HepG2 (cell line): Measurements from ENCODE around the gene SSNA1. TPM values are rescaled to one million over a fixed set of nuclear protein-coding genes. Genes with fewer than 3 reads are reported as not detected.

ENCODE experiments used
- ARNTL ChIP-seq: sonication (generic); formaldehyde crosslinking; IDR thresholded peaks from 2 replicates; pipeline ENCODE4 v1.4.0; 2020; ENCODE audit warnings: mild to moderate bottlenecking, missing genetic modification reagents
- BRF2 ChIP-seq: sonication (generic); formaldehyde crosslinking; IDR thresholded peaks from 2 replicates; pipeline ENCODE4 v1.8.1; 2022; ENCODE audit warnings: mild to moderate bottlenecking, missing genetic modification reagents
- CREB3 ChIP-seq: sonication (generic); formaldehyde crosslinking; IDR thresholded peaks from 2 replicates; pipeline ENCODE4 v1.5.0; 2020; ENCODE audit warnings: missing genetic modification reagents
- ELF1 ChIP-seq: sonication (generic); formaldehyde crosslinking; IDR thresholded peaks from 2 replicates; pipeline ENCODE4 v1.4.0; 2020; ENCODE audit warnings: missing genetic modification reagents
- KLF16 ChIP-seq, 2 experiments: sonication (generic) in 1 of 2; formaldehyde crosslinking in 1 of 2; IDR thresholded peaks; 2 replicates each; pipeline versions ENCODE4 v1.6.1 to v1.8.0; 2016 to 2023; ENCODE audit warnings: missing genetic modification reagents in 2 of 2, missing compliant biosample characterization in 1 of 2
- MTA3 ChIP-seq: sonication (generic); formaldehyde crosslinking; IDR thresholded peaks from 2 replicates; pipeline ENCODE4 v1.4.0; 2020; ENCODE audit warnings: missing genetic modification reagents
- RBM22 ChIP-seq: fragments of 200-400 bp; formaldehyde crosslinking; optimal IDR thresholded peaks from 2 replicates; pipeline ENCODE3; 2017; ENCODE audit warnings: mild to moderate bottlenecking, low read length, moderate library complexity
- SIN3B ChIP-seq: fragments of 150-350 bp; IDR thresholded peaks from 2 replicates; pipeline ENCODE4 v1.6.1; 2014; ENCODE audit warnings: low read length
- TAF15 ChIP-seq: fragments of 200-400 bp; formaldehyde crosslinking; IDR thresholded peaks from one replicate; pipeline ENCODE4 v1.6.1; 2018; ENCODE audit warnings: mild to moderate bottlenecking, low read depth, low read length; ENCODE audit not compliant: poor library complexity, severe bottlenecking
- TMF1 ChIP-seq: sonication (generic); formaldehyde crosslinking; IDR thresholded peaks from 2 replicates; pipeline ENCODE4 v1.8.1; 2022; ENCODE audit warnings: low read depth, missing genetic modification reagents
- TRIM24 ChIP-seq: sonication (generic); formaldehyde crosslinking; IDR thresholded peaks from 2 replicates; pipeline ENCODE4 v1.8.0; 2022; ENCODE audit warnings: mild to moderate bottlenecking, missing genetic modification reagents
- YEATS4 ChIP-seq: sonication (generic); formaldehyde crosslinking; IDR thresholded peaks from 2 replicates; pipeline ENCODE4 v1.4.0; 2020; ENCODE audit warnings: missing genetic modification reagents, borderline replicate concordance
- ZBTB3 ChIP-seq: sonication (generic); formaldehyde crosslinking; IDR thresholded peaks from 2 replicates; pipeline ENCODE4 v1.4.0; 2020; ENCODE audit warnings: low read depth, mild to moderate bottlenecking, moderate library complexity, missing genetic modification reagents, borderline replicate concordance
- ZFYVE20 ChIP-seq: sonication (generic); formaldehyde crosslinking; IDR thresholded peaks from 2 replicates; pipeline ENCODE4 v1.8.0; 2023; ENCODE audit warnings: low read depth, mild to moderate bottlenecking, moderate library complexity, missing genetic modification reagents, borderline replicate concordance
- ZNF253 ChIP-seq: sonication (generic); formaldehyde crosslinking; IDR thresholded peaks from 2 replicates; pipeline ENCODE4 v1.8.0; 2022; ENCODE audit warnings: mild to moderate bottlenecking, missing genetic modification reagents, borderline replicate concordance
- ZNF574 ChIP-seq: sonication (generic); formaldehyde crosslinking; IDR thresholded peaks from 2 replicates; pipeline ENCODE4 v1.4.0; 2020; ENCODE audit warnings: missing genetic modification reagents
- ZNF629 ChIP-seq: sonication (generic); formaldehyde crosslinking; conservative IDR thresholded peaks from 2 replicates; pipeline ENCODE4 v1.5.0; 2020; ENCODE audit warnings: missing genetic modification reagents
- ZNF781 ChIP-seq: sonication (generic); formaldehyde crosslinking; IDR thresholded peaks from 2 replicates; pipeline ENCODE4 v1.5.1; 2020; ENCODE audit warnings: borderline replicate concordance, mild to moderate bottlenecking, missing genetic modification reagents; ENCODE audit errors: not compliant biosample characterization
- polyA plus RNA-seq, 8 experiments: library from polyadenylated mRNA; depleted of rRNA in 3 of 8; stranded (reverse) in 7 of 8; unstranded in 1 of 8; fragments of >200 nt; fragmentation: Illumina TruSeq in 4 of 8; extraction: Trizol in 4 of 8; gene quantifications; 2 replicates each; pipeline versions ENCODE4 v1.2.1 to v1.2.3, GENCODE V29; 2011 to 2016; ENCODE audit warnings: low read depth in 4 of 8, missing spikeins in 1 of 8, mixed read lengths in 1 of 8; ENCODE audit not compliant: insufficient read depth in 1 of 8
- total RNA-seq, 5 experiments: library from RNA; depleted of rRNA; stranded (reverse); fragments of >200 nt; fragmentation: Illumina TruSeq; extraction: Trizol; gene quantifications; 2 replicates each; pipeline ENCODE4 v1.2.3, GENCODE V29; 2016; ENCODE audit warnings: low read depth in 1 of 5
- TF ChIP-seq, protein P1 (sequence below): sonication (generic); formaldehyde crosslinking; IDR thresholded peaks from 2 replicates; pipeline ENCODE4 v1.8.0; 2022; ENCODE audit warnings: mild to moderate bottlenecking, missing genetic modification reagents
- TF ChIP-seq, protein P2 (sequence below): IDR thresholded peaks from 2 replicates; pipeline ENCODE4 v1.6.1; 2016; ENCODE audit warnings: low read depth

Gene SSNA1
- total and polyA plus RNA-seq, 2 of the 13 experiments (the other 11 are each of a cell fraction or from before 2014, with no cell fraction given): 35.9 to 49.4 TPM

GRCh38 chr9:137200311-137201204 lies 12.1 kb downstream of the SSNA1 start, which contains the start of gene TPRN (continued):
- TF ChIP-seq, protein P1, sequence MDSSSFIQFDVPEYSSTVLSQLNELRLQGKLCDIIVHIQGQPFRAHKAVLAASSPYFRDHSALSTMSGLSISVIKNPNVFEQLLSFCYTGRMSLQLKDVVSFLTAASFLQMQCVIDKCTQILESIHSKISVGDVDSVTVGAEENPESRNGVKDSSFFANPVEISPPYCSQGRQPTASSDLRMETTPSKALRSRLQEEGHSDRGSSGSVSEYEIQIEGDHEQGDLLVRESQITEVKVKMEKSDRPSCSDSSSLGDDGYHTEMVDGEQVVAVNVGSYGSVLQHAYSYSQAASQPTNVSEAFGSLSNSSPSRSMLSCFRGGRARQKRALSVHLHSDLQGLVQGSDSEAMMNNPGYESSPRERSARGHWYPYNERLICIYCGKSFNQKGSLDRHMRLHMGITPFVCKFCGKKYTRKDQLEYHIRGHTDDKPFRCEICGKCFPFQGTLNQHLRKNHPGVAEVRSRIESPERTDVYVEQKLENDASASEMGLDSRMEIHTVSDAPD (CRISPR knock-in tag): peak; percentile 70; the same call in 1 of the 2 replicates
- 0 out of 2 replicates have a peak, but pooled peaks have one; percentile 39 for TF ChIP-seq SIN3B
- peak; percentile 83; the same call in 1 of the 2 replicates for TF ChIP-seq BRF2 (CRISPR knock-in tag)
- TF ChIP-seq, protein P2, sequence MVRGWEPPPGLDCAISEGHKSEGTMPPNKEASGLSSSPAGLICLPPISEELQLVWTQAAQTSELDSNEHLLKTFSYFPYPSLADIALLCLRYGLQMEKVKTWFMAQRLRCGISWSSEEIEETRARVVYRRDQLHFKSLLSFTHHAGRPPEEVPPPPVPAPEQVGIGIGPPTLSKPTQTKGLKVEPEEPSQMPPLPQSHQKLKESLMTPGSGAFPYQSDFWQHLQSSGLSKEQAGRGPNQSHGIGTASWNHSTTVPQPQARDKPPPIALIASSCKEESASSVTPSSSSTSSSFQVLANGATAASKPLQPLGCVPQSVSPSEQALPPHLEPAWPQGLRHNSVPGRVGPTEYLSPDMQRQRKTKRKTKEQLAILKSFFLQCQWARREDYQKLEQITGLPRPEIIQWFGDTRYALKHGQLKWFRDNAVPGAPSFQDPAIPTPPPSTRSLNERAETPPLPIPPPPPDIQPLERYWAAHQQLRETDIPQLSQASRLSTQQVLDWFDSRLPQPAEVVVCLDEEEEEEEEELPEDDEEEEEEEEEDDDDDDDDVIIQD: peak; percentile 27; the same call in 1 of the 2 replicates
- TF ChIP-seq ELF1: peak; percentile 100
- TF ChIP-seq ZFYVE20: no peak
- no peak; the same call in 1 of the 2 replicates for TF ChIP-seq TMF1 (CRISPR knock-in tag)
- no peak; the same call in 1 of the 2 replicates for TF ChIP-seq ZNF629 (CRISPR knock-in tag)
- TF ChIP-seq ZBTB3: no peak
- TF ChIP-seq ZNF253 (CRISPR knock-in tag): 0 out of 2 replicates have a peak, but pooled peaks have one; percentile 44
- peak; percentile 62 for TF ChIP-seq ZNF781 (CRISPR knock-in tag)
- TF ChIP-seq YEATS4: peak; percentile 94
- no peak for TF ChIP-seq MTA3
- peak; percentile 33 for TF ChIP-seq TAF15
- 0 out of 2 replicates have a peak, but pooled peaks have one; percentile 55 for TF ChIP-seq ARNTL (CRISPR knock-in tag)
- no peak; the same call in 1 of the 2 replicates for TF ChIP-seq CREB3 (CRISPR knock-in tag)
- peak in 1 of 2 experiments; percentile 86; a peak in 2 of 4 replicates for TF ChIP-seq KLF16 (CRISPR knock-in tag; IDR thresholded peaks at IDR 0.05)
- TF ChIP-seq RBM22: peak; percentile 69
- TF ChIP-seq TRIM24 (CRISPR knock-in tag): no peak
- TF ChIP-seq ZNF574 (CRISPR knock-in tag): peak; percentile 90
